ENCODE results near the gene SERINC4. TPM values are rescaled to one million over a fixed set of nuclear protein-coding genes. Genes with fewer than 3 reads are reported as not detected.
"Not testable (repeated sequence)": the region's sequence is repeated elsewhere in the genome, so short reads cannot be mapped to it uniquely, and the experiment has no call there.

The SERINC4 gene
- total and polyA plus RNA-seq, 12 donors, result 0.09 to 0.72 (median 0.38) TPM; not detected in 1

DNA sequence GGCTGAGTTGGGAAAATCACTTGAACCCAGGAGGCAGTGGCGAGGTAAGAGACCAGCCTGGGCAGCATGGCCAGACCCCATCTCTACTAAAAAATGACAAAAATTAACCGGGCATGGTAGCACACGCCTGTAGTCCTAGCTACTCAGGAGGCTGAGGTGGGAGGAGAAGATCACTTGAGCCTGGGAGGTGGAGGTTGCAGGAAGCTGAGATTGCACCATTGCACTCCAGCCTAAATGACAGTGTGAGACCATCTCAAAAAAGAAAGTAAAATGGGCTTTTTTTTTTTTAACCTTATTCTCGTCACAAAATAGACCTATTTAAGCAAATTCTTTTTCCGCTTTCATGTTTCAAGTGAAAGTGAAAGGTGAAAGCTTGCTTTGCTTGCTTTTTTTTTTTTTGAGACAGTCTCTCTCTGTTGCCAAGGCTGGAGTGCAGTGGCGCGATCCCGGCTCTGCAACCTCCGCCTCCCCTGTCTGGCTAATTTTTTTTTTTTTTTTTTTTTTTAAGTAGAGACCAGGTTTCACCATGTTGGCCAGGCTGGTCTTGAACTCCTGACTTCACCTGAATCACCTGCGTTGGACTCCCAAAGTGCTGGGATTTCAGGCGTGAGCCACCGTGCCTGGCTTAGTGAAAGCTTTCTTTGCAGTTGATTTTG lies 50.2 kb downstream of the SERINC4 start:
- ATAC-seq (no peak), DNase-seq (no peak)
- intact Hi-C loops (cut with DNase I), result loop anchor here in 1 of 10 donors (5.0 kb wide), 1 partner anchor 62 kb away; no protein-coding TSS in a partner anchor
- peaks cover 17 to 71% (median 57%) of the 10 kb centered on the region in 9 donors for H3K4me1 ChIP-seq
- H3K27me3 ChIP-seq, result no peaks in the 10 kb centered on the region
- H3K36me3 ChIP-seq, result peaks cover 0 to 46% (median 0%) of the 10 kb centered on the region in 9 donors
- H3K9me3 ChIP-seq, result no peaks in the 10 kb centered on the region
- H3K4me3 ChIP-seq, result peak overlapping the region in 5 of 10 donors; percentile 13 to 36 (median 23)
- TF ChIP-seq, protein P1, sequence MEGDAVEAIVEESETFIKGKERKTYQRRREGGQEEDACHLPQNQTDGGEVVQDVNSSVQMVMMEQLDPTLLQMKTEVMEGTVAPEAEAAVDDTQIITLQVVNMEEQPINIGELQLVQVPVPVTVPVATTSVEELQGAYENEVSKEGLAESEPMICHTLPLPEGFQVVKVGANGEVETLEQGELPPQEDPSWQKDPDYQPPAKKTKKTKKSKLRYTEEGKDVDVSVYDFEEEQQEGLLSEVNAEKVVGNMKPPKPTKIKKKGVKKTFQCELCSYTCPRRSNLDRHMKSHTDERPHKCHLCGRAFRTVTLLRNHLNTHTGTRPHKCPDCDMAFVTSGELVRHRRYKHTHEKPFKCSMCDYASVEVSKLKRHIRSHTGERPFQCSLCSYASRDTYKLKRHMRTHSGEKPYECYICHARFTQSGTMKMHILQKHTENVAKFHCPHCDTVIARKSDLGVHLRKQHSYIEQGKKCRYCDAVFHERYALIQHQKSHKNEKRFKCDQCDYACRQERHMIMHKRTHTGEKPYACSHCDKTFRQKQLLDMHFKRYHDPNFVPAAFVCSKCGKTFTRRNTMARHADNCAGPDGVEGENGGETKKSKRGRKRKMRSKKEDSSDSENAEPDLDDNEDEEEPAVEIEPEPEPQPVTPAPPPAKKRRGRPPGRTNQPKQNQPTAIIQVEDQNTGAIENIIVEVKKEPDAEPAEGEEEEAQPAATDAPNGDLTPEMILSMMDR (IDR thresholded peaks at IDR 0.05), result no peak
- H3K27ac ChIP-seq, result peak overlapping the region in 5 of 10 donors; percentile 3 to 61 (median 19)
- WGBS, 2 donors, result 69 to 81% methylated on average over 12 of the region's 12 CpGs

DNA sequence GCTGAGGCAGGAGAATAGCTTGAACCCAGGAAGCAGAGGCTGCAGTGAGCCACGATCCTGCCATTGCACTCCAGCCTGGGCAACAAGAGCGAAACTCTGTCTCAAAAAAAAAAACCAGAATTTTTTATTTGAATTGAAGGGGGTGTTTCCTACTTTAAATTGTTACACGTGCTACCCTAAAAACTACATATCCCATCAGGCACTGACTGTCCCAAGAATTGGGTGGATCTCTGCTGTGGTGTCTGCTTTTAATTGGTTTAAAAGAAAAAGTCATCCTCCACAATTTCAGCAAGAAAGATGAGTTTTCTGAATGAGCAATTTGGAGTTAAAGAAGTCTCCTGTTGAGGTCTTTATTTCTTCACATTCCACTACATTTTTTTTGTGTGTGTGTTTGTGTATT lies 51.6 kb downstream of the SERINC4 start:
- ATAC-seq, result no peak
- peaks cover 0 to 31% (median 0%) of the 10 kb centered on the region in 9 donors for H3K36me3 ChIP-seq
- DNase-seq, result no peak
- intact Hi-C loops (cut with DNase I), result no loop called here
- TF ChIP-seq, protein P1 (IDR thresholded peaks at IDR 0.05), result no peak
- H3K27ac ChIP-seq, result peak overlapping the region in 1 of 10 donors; percentile 61
- no peaks in the 10 kb centered on the region for H3K9me3 ChIP-seq
- WGBS, 2 donors, result 67 to 70% methylated on average over 3 of the region's 3 CpGs
- no peaks in the 10 kb centered on the region for H3K27me3 ChIP-seq
- H3K4me1 ChIP-seq, result peaks cover 17 to 64% (median 57%) of the 10 kb centered on the region in 9 donors
- H3K4me3 ChIP-seq, result peak overlapping the region in 5 of 10 donors; percentile 16 to 97 (median 91)

DNA sequence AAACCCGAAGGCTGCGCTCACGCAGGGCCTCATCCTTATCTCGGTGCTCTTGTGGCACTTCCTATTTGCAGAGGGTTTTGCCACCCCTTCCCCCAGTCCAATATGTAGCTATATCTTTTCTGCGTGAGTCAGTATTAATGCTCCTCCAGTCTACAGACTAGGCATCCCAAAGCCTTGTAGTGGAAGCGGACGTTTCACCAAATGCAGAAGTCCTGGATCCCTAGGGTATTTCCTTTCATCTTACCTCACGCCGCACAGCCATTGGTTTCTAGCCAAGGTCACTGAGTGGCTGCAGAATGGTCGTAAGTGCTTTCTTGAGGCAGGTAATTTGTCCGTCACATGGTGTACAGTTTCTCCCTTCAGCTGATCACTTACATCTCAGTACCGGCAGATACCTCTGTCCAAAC lies 53.1 kb downstream of the SERINC4 start:
- ATAC-seq, result peak in 4 of 8 donors; percentile 4 to 30 (median 16)
- H3K27me3 ChIP-seq; intact Hi-C loops (cut with DNase I); H3K9me3 ChIP-seq: not testable (repeated sequence)
- Histone ChIP-seq H3K27ac (peak overlapping the region; percentile 68 to 98 (median 93)), H3K4me3 (peak overlapping the region; percentile 45 to 97 (median 90)), H3K4me1 (peaks cover 17 to 54% (median 48%) of the 10 kb centered on the region in 9 donors), H3K36me3 (peaks cover 0 to 17% (median 0%) of the 10 kb centered on the region in 9 donors)
- DNase-seq, result peak in 1 of 2 donors; percentile 6
- 0 to 1% methylated on average over 12 of the region's 12 CpGs for WGBS, 2 donors

DNA sequence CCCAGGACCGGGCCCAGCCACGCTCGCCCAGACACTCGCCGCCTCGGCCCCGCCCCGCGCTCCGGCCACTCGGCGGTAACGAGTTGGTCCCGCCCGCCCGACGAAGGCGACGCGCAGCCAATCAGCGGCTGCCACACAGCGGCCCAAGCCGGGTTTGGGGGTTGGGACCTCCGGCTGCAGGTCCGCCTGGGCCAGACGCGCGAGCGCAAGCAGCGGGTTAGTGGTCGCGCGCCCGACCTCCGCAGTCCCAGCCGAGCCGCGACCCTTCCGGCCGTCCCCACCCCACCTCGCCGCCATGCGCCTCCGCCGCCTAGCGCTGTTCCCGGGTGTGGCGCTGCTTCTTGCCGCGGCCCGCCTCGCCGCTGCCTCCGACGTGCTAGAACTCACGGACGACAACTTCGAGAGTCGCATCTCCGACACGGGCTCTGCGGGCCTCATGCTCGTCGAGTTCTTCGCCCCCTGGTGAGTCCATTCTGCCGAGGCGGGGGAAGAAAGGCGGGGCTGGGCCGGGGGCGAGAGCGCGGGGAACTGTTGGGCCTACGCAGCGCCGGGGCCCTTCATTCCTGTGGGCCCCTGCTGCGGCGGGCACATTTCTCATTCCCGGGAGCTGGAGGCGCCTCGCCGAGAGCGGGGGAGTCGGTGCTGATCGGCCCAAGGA lies 53.6 kb downstream of the SERINC4 start, which contains the start of gene PDIA3:
TSS of gene PDIA3 (plus strand) at position 194 of the 658 bp plus-strand sequence. CDS start at position 296, 102 bp downstream.
- H3K9me3 ChIP-seq; intact Hi-C loops (cut with DNase I); H3K27me3 ChIP-seq: not testable (repeated sequence)
- ATAC-seq (peak; percentile 98 to 99 (median 99)), DNase-seq (peak; percentile 93 to 96)
- peak within 1 kb of the TSS; percentile 45 to 97 (median 90) for H3K4me3 ChIP-seq
- peaks cover 13 to 49% (median 43%) of the 10 kb centered on the region in 9 donors for H3K4me1 ChIP-seq
- peaks cover 0 to 11% (median 0%) of the 10 kb centered on the region in 9 donors for H3K36me3 ChIP-seq
- peak within 1 kb of the TSS; percentile 68 to 98 (median 93) for H3K27ac ChIP-seq
- 0 to 1% methylated on average over 65 to 84 of the region's 84 CpGs for WGBS, 2 donors
- TF ChIP-seq, protein P1 (IDR thresholded peaks at IDR 0.05), result peak in 4 of 9 donors; percentile 8 to 29 (median 14)

Small RNAs within 50 kb of the gene (microRNA-seq; reads per million reads assigned to microRNA genes)
- 0 reads per million in 2 donors for gene MIR1282

Other genes starting within 250 kb of the SERINC4 start
- gene PPIP5K1, start 210.0 kb downstream of the SERINC4 start, total RNA-seq, result 10 to 100 TPM; 12.2 to 33.9 (median 18.7) TPM
- gene PPIP5K1, start 210.0 kb downstream of the SERINC4 start, polyA plus RNA-seq, result 1 to 10 TPM; 3.2 to 6.9 TPM
- 1 to 10 TPM in 1 of 10 donors, under 1 TPM in 4, not detected in 5; 0.26 to 1.6 (median 0.59) TPM for gene CKMT1B, start 206.2 kb downstream of the SERINC4 start, total RNA-seq
- gene CKMT1B, start 206.2 kb downstream of the SERINC4 start, polyA plus RNA-seq, result under 1 TPM; 0.33 to 0.59 TPM
- gene STRC, start 181.4 kb downstream of the SERINC4 start, total RNA-seq, result under 1 TPM in 3 of 10 donors, not detected in 7; 0.20 to 0.25 (median 0.21) TPM
- 1 to 10 TPM in 1 of 2 donors, under 1 TPM in 1; 0.06 to 1.2 TPM for gene STRC, start 181.4 kb downstream of the SERINC4 start, polyA plus RNA-seq
- 1 to 10 TPM in 6 of 10 donors, under 1 TPM in 4; 0.42 to 1.7 (median 1.3) TPM for gene CATSPER2, start 151.4 kb downstream of the SERINC4 start, total RNA-seq
- 1 to 10 TPM in 1 of 2 donors, under 1 TPM in 1; 0.28 to 5.9 TPM for gene CATSPER2, start 151.4 kb downstream of the SERINC4 start, polyA plus RNA-seq
- under 1 TPM in 4 of 10 donors, not detected in 6; 0.32 to 0.57 (median 0.39) TPM for gene CKMT1A, start 106.4 kb downstream of the SERINC4 start, total RNA-seq
- gene CKMT1A, start 106.4 kb downstream of the SERINC4 start, polyA plus RNA-seq, result under 1 TPM; 0.22 TPM
- 100 to 1,000 TPM; 119 to 241 (median 144) TPM for gene PDIA3, start 53.8 kb downstream of the SERINC4 start, total RNA-seq
- 100 to 1,000 TPM; 100 to 257 TPM for gene PDIA3, start 53.8 kb downstream of the SERINC4 start, polyA plus RNA-seq
- gene ELL3, start 23.3 kb downstream of the SERINC4 start, total RNA-seq, result 1 to 10 TPM in 3 of 10 donors, under 1 TPM in 7; 0.25 to 1.6 (median 0.84) TPM
- gene ELL3, start 23.3 kb downstream of the SERINC4 start, polyA plus RNA-seq, result 1 to 10 TPM in 1 of 2 donors, under 1 TPM in 1; 0.84 to 1.2 TPM
- gene SERF2, start 7.9 kb downstream of the SERINC4 start, total RNA-seq, result 1,000 to 10,000 TPM in 3 of 10 donors, 100 to 1,000 TPM in 7; 626 to 1,166 (median 689) TPM
- 1,000 to 10,000 TPM; 2,367 to 4,286 TPM for gene SERF2, start 7.9 kb downstream of the SERINC4 start, polyA plus RNA-seq
- gene HYPK, start 379 bp upstream of the SERINC4 start, total RNA-seq, result 10 to 100 TPM in 5 of 10 donors, 1 to 10 TPM in 5; 5.5 to 24.3 (median 9.9) TPM
- 10 to 100 TPM; 11.4 to 23.0 TPM for gene HYPK, start 379 bp upstream of the SERINC4 start, polyA plus RNA-seq
- gene MFAP1, start 24.5 kb upstream of the SERINC4 start, total RNA-seq, result 10 to 100 TPM; 16.6 to 23.4 (median 20.7) TPM
- gene MFAP1, start 24.5 kb upstream of the SERINC4 start, polyA plus RNA-seq, result 10 to 100 TPM; 13.0 to 22.5 TPM
- 1 to 10 TPM in 7 of 10 donors, under 1 TPM in 3; 0.68 to 4.1 (median 1.7) TPM for gene WDR76, start 26.8 kb upstream of the SERINC4 start, total RNA-seq
- gene WDR76, start 26.8 kb upstream of the SERINC4 start, polyA plus RNA-seq, result 1 to 10 TPM in 1 of 2 donors, under 1 TPM in 1; 0.73 to 1.8 TPM